HepG2 (cell line): ENCODE results near the gene SHPK. TPM values are rescaled to one million over a fixed set of nuclear protein-coding genes. Genes with fewer than 3 reads are reported as not detected.

Experiments
- DR1 ChIP-seq: sonication (generic); formaldehyde crosslinking; IDR thresholded peaks from 2 replicates; pipeline ENCODE4 v1.8.0; 2021; ENCODE audit warnings: mild to moderate bottlenecking, missing genetic modification reagents, inconsistent platforms
- KDM5A ChIP-seq: fragments of 200-600 bp; sonication (generic); IDR thresholded peaks from 2 replicates; pipeline ENCODE4 v1.7.0; 2018; ENCODE audit warnings: antibody characterized with exemption, mild to moderate bottlenecking, low read length, borderline replicate concordance
- NFATC3 ChIP-seq: sonication (generic); formaldehyde crosslinking; IDR thresholded peaks from 2 replicates; pipeline ENCODE4 v1.5.1; 2020; ENCODE audit warnings: mild to moderate bottlenecking, missing genetic modification reagents
- NR2F6 ChIP-seq, 2 experiments: IDR thresholded peaks; 2 replicates each; pipeline ENCODE4 v1.6.1; 2016; ENCODE audit warnings: antibody characterized with exemption in 1 of 2, mild to moderate bottlenecking in 1 of 2
- RFXANK ChIP-seq: IDR thresholded peaks from 2 replicates; pipeline ENCODE4 v1.6.1; 2016
- SIX1 ChIP-seq: sonication (generic); formaldehyde crosslinking; IDR thresholded peaks from 2 replicates; pipeline ENCODE4 v1.4.0; 2020; ENCODE audit warnings: missing genetic modification reagents, borderline replicate concordance
- SP140L ChIP-seq: sonication (generic); formaldehyde crosslinking; IDR thresholded peaks from 2 replicates; pipeline ENCODE4 v1.4.0; 2020; ENCODE audit warnings: missing genetic modification reagents, borderline replicate concordance
- ZNF136 ChIP-seq: sonication (generic); formaldehyde crosslinking; IDR thresholded peaks from 2 replicates; pipeline ENCODE4 v1.8.1; 2022; ENCODE audit warnings: low read depth, mild to moderate bottlenecking, moderate library complexity, missing genetic modification reagents
- ZNF160 ChIP-seq: sonication (generic); formaldehyde crosslinking; IDR thresholded peaks from 2 replicates; pipeline ENCODE4 v1.8.0; 2022; ENCODE audit warnings: mild to moderate bottlenecking, inconsistent platforms, missing genetic modification reagents
- polyA plus RNA-seq, 8 experiments: library from polyadenylated mRNA; depleted of rRNA in 3 of 8; stranded (reverse) in 7 of 8; unstranded in 1 of 8; fragments of >200 nt; fragmentation: Illumina TruSeq in 4 of 8; extraction: Trizol in 4 of 8; gene quantifications; 2 replicates each; pipeline versions ENCODE4 v1.2.1 to v1.2.3, GENCODE V29; 2011 to 2016; ENCODE audit warnings: low read depth in 4 of 8, missing spikeins in 1 of 8, mixed read lengths in 1 of 8; ENCODE audit not compliant: insufficient read depth in 1 of 8
- total RNA-seq, 5 experiments: library from RNA; depleted of rRNA; stranded (reverse); fragments of >200 nt; fragmentation: Illumina TruSeq; extraction: Trizol; gene quantifications; 2 replicates each; pipeline ENCODE4 v1.2.3, GENCODE V29; 2016; ENCODE audit warnings: low read depth in 1 of 5
- TF ChIP-seq, protein P1 (sequence below): sonication (generic); formaldehyde crosslinking; IDR thresholded peaks from 2 replicates; pipeline ENCODE4 v1.5.1; 2020; ENCODE audit warnings: missing genetic modification reagents, mild to moderate bottlenecking, borderline replicate concordance
- TF ChIP-seq, protein P2 (sequence below), 2 experiments: sonication (generic) in 1 of 2; formaldehyde crosslinking in 1 of 2; IDR thresholded peaks; 2 replicates each; pipeline versions ENCODE4 v1.4.0 to v1.6.1; 2018 to 2020; ENCODE audit warnings: missing genetic modification reagents in 2 of 2, borderline replicate concordance in 1 of 2, low read depth in 1 of 2, mild to moderate bottlenecking in 1 of 2, missing biosample characterization in 1 of 2
- TF ChIP-seq, protein P3 (sequence below): sonication (generic); formaldehyde crosslinking; IDR thresholded peaks from 2 replicates; pipeline ENCODE4 v1.4.0; 2020; ENCODE audit warnings: missing genetic modification reagents
- TF ChIP-seq, protein P4 (sequence below): IDR thresholded peaks from 2 replicates; pipeline ENCODE4 v1.6.1; 2016
- TF ChIP-seq, protein P5 (sequence below): sonication (generic); formaldehyde crosslinking; IDR thresholded peaks from 2 replicates; pipeline ENCODE4 v1.4.0; 2020; ENCODE audit warnings: mild to moderate bottlenecking, missing genetic modification reagents
- TF ChIP-seq, protein P6 (sequence below): sonication (generic); formaldehyde crosslinking; IDR thresholded peaks from 2 replicates; pipeline ENCODE4 v1.4.0; 2020; ENCODE audit warnings: mild to moderate bottlenecking, missing genetic modification reagents

The SHPK gene
- total and polyA plus RNA-seq, 2 of the 13 experiments (the other 11 are each of a cell fraction or from before 2014, with no cell fraction given) = 16.2 to 30.9 TPM

DNA sequence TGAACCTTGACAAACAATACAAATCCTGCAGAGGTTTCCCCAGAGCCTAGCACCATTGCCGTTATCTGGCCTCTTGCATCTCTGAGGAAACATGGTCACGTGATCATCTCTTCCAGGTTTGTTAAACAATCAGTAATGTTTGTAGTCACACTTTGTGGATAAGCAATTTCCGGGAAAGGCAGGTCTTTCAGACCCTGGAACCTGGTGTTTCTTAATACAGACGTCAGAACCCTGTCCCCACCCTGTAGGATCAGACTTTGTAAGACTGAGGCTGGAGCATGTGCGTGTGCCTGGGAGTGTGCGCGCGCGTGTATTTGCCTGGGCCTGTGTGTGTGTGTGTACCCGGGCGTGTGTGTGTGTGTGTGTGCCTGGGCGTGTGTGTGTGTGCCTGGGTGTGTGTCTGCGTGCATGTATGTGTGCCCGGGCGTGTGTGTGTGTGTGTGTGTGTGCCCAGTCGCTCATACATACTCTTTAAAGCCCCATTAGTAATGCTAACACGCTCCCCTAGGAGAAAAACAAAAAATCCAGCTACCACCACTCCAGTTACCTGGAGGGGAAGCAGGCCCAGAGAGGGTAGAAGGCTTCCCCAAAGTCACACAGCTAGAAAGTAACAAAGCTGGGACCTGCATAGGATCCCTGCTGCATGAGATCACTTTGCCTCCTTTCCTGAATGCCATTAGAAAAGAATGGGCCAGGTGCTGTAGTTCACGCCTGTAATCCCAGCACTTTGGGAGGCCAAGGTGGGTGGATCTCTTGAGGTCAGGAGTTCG lies 5.9 kb upstream of the SHPK start (continued):
- TF ChIP-seq, protein P1, sequence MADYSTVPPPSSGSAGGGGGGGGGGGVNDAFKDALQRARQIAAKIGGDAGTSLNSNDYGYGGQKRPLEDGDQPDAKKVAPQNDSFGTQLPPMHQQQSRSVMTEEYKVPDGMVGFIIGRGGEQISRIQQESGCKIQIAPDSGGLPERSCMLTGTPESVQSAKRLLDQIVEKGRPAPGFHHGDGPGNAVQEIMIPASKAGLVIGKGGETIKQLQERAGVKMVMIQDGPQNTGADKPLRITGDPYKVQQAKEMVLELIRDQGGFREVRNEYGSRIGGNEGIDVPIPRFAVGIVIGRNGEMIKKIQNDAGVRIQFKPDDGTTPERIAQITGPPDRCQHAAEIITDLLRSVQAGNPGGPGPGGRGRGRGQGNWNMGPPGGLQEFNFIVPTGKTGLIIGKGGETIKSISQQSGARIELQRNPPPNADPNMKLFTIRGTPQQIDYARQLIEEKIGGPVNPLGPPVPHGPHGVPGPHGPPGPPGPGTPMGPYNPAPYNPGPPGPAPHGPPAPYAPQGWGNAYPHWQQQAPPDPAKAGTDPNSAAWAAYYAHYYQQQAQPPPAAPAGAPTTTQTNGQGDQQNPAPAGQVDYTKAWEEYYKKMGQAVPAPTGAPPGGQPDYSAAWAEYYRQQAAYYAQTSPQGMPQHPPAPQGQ = no peak
- TF ChIP-seq, protein P2, sequence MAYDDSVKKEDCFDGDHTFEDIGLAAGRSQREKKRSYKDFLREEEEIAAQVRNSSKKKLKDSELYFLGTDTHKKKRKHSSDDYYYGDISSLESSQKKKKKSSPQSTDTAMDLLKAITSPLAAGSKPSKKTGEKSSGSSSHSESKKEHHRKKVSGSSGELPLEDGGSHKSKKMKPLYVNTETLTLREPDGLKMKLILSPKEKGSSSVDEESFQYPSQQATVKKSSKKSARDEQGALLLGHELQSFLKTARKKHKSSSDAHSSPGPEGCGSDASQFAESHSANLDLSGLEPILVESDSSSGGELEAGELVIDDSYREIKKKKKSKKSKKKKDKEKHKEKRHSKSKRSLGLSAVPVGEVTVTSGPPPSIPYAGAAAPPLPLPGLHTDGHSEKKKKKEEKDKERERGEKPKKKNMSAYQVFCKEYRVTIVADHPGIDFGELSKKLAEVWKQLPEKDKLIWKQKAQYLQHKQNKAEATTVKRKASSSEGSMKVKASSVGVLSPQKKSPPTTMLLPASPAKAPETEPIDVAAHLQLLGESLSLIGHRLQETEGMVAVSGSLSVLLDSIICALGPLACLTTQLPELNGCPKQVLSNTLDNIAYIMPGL (CRISPR knock-in tag; IDR thresholded peaks at IDR 0.05; ENCODE audit: borderline replicate concordance in 1 of 2, low read depth in 1 of 2) = peak in 1 of 2 experiments; percentile 46; a peak in 1 of 4 replicates
- TF ChIP-seq ZNF160 (CRISPR knock-in tag) (no peak), NFATC3 (CRISPR knock-in tag) (no peak), SIX1 (CRISPR knock-in tag) (no peak), NR2F6 (IDR thresholded peaks at IDR 0.05) (0 out of 2 replicates have a peak, but pooled peaks have one; percentile 34), NR2F6 (CRISPR knock-in tag; IDR thresholded peaks at IDR 0.05) (peak; percentile 33; the same call in 1 of the 2 replicates), ZNF136 (CRISPR knock-in tag) (no peak), RFXANK (no peak), KDM5A (no peak), DR1 (CRISPR knock-in tag) (no peak), SP140L (CRISPR knock-in tag) (no peak)
- TF ChIP-seq, protein P3, sequence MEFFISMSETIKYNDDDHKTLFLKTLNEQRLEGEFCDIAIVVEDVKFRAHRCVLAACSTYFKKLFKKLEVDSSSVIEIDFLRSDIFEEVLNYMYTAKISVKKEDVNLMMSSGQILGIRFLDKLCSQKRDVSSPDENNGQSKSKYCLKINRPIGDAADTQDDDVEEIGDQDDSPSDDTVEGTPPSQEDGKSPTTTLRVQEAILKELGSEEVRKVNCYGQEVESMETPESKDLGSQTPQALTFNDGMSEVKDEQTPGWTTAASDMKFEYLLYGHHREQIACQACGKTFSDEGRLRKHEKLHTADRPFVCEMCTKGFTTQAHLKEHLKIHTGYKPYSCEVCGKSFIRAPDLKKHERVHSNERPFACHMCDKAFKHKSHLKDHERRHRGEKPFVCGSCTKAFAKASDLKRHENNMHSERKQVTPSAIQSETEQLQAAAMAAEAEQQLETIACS (CRISPR knock-in tag) = no peak
- TF ChIP-seq, protein P4, sequence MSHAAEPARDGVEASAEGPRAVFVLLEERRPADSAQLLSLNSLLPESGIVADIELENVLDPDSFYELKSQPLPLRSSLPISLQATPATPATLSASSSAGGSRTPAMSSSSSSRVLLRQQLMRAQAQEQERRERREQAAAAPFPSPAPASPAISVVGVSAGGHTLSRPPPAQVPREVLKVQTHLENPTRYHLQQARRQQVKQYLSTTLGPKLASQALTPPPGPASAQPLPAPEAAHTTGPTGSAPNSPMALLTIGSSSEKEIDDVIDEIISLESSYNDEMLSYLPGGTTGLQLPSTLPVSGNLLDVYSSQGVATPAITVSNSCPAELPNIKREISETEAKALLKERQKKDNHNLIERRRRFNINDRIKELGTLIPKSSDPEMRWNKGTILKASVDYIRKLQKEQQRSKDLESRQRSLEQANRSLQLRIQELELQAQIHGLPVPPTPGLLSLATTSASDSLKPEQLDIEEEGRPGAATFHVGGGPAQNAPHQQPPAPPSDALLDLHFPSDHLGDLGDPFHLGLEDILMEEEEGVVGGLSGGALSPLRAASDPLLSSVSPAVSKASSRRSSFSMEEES (CRISPR knock-in tag) = peak; percentile 78
- TF ChIP-seq, protein P5, sequence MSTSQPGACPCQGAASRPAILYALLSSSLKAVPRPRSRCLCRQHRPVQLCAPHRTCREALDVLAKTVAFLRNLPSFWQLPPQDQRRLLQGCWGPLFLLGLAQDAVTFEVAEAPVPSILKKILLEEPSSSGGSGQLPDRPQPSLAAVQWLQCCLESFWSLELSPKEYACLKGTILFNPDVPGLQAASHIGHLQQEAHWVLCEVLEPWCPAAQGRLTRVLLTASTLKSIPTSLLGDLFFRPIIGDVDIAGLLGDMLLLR (CRISPR knock-in tag) = no peak
- TF ChIP-seq, protein P6, sequence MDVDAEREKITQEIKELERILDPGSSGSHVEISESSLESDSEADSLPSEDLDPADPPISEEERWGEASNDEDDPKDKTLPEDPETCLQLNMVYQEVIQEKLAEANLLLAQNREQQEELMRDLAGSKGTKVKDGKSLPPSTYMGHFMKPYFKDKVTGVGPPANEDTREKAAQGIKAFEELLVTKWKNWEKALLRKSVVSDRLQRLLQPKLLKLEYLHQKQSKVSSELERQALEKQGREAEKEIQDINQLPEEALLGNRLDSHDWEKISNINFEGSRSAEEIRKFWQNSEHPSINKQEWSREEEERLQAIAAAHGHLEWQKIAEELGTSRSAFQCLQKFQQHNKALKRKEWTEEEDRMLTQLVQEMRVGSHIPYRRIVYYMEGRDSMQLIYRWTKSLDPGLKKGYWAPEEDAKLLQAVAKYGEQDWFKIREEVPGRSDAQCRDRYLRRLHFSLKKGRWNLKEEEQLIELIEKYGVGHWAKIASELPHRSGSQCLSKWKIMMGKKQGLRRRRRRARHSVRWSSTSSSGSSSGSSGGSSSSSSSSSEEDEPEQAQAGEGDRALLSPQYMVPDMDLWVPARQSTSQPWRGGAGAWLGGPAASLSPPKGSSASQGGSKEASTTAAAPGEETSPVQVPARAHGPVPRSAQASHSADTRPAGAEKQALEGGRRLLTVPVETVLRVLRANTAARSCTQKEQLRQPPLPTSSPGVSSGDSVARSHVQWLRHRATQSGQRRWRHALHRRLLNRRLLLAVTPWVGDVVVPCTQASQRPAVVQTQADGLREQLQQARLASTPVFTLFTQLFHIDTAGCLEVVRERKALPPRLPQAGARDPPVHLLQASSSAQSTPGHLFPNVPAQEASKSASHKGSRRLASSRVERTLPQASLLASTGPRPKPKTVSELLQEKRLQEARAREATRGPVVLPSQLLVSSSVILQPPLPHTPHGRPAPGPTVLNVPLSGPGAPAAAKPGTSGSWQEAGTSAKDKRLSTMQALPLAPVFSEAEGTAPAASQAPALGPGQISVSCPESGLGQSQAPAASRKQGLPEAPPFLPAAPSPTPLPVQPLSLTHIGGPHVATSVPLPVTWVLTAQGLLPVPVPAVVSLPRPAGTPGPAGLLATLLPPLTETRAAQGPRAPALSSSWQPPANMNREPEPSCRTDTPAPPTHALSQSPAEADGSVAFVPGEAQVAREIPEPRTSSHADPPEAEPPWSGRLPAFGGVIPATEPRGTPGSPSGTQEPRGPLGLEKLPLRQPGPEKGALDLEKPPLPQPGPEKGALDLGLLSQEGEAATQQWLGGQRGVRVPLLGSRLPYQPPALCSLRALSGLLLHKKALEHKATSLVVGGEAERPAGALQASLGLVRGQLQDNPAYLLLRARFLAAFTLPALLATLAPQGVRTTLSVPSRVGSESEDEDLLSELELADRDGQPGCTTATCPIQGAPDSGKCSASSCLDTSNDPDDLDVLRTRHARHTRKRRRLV (CRISPR knock-in tag) = no peak
